Mammary epithelial cell (primary cell): ENCODE results near the gene GUCY2D.

Source experiments
- EZH2 ChIP-seq: IDR thresholded peaks from 2 replicates; pipeline ENCODE4 v1.6.1; 2012; ENCODE audit warnings: low read length, inconsistent platforms, borderline replicate concordance
- TF ChIP-seq, protein P1 (sequence below), 2 donors: IDR thresholded peaks in 1 of 2; conservative IDR thresholded peaks in 1 of 2; 2 replicates each; pipeline ENCODE4 v1.5.1; 2011 to 2012; ENCODE audit warnings: inconsistent platforms in 2 of 2, low read length in 2 of 2, mild to moderate bottlenecking in 2 of 2, control low read depth in 1 of 2, low read depth in 1 of 2; ENCODE audit not compliant: insufficient read depth in 1 of 2; ENCODE audit errors: extremely low read depth in 1 of 2

DNA sequence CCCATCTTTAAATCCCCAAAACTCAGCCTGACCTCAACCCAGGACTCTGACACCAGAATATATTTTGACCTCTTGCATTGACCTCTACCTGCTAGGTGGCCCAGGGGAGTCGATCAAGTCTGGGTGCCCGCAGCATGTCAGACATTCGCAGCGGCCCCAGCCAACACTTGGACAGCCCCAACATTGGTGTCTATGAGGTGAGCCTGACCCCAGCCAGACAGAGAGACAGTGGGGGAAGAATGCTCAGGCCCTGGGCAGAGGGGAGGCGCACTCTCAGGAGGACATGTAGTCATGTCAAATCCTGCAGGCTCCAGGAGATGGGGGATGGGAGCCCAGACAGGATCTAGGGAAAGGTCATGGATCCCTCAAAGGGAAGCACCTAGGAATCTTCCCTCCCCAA, 5.4 kb downstream of the GUCY2D start:
- TF ChIP-seq, protein P1, sequence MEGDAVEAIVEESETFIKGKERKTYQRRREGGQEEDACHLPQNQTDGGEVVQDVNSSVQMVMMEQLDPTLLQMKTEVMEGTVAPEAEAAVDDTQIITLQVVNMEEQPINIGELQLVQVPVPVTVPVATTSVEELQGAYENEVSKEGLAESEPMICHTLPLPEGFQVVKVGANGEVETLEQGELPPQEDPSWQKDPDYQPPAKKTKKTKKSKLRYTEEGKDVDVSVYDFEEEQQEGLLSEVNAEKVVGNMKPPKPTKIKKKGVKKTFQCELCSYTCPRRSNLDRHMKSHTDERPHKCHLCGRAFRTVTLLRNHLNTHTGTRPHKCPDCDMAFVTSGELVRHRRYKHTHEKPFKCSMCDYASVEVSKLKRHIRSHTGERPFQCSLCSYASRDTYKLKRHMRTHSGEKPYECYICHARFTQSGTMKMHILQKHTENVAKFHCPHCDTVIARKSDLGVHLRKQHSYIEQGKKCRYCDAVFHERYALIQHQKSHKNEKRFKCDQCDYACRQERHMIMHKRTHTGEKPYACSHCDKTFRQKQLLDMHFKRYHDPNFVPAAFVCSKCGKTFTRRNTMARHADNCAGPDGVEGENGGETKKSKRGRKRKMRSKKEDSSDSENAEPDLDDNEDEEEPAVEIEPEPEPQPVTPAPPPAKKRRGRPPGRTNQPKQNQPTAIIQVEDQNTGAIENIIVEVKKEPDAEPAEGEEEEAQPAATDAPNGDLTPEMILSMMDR (conservative IDR thresholded peaks at IDR 0.05 in 1 of 2, IDR thresholded peaks at IDR 0.05 in 1 of 2; ENCODE audit: extremely low read depth in 1 of 2, insufficient read depth in 1 of 2, low read depth in 1 of 2, low read length in 2 of 2), result no peak
- TF ChIP-seq EZH2, result no peak
